DND-41 (cell line): Measurements from ENCODE around the gene MTA2.

ENCODE experiments used
- EZH2 ChIP-seq: IDR thresholded peaks from 3 replicates; pipeline ENCODE4 v1.6.1; 2012; ENCODE audit warnings: borderline replicate concordance, low read depth, mild to moderate bottlenecking, moderate library complexity, low read length, inconsistent platforms; ENCODE audit not compliant: severe bottlenecking
- TF ChIP-seq, protein P1 (sequence below): IDR thresholded peaks from 2 replicates; pipeline ENCODE4 v1.5.1; 2012; ENCODE audit warnings: borderline replicate concordance, low read length, moderate library complexity, mild to moderate bottlenecking; ENCODE audit not compliant: poor library complexity, severe bottlenecking; ENCODE audit errors: extremely low read depth

GRCh38 chr11:62613291-62613778, 11.7 kb upstream of the MTA2 start:
- TF ChIP-seq, protein P1, sequence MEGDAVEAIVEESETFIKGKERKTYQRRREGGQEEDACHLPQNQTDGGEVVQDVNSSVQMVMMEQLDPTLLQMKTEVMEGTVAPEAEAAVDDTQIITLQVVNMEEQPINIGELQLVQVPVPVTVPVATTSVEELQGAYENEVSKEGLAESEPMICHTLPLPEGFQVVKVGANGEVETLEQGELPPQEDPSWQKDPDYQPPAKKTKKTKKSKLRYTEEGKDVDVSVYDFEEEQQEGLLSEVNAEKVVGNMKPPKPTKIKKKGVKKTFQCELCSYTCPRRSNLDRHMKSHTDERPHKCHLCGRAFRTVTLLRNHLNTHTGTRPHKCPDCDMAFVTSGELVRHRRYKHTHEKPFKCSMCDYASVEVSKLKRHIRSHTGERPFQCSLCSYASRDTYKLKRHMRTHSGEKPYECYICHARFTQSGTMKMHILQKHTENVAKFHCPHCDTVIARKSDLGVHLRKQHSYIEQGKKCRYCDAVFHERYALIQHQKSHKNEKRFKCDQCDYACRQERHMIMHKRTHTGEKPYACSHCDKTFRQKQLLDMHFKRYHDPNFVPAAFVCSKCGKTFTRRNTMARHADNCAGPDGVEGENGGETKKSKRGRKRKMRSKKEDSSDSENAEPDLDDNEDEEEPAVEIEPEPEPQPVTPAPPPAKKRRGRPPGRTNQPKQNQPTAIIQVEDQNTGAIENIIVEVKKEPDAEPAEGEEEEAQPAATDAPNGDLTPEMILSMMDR: no peak
- no peak for TF ChIP-seq EZH2
